Neural cell (in vitro differentiated cells): ENCODE data around the gene STK32A. TPM values are rescaled to one million over a fixed set of nuclear protein-coding genes. Genes with fewer than 3 reads are reported as not detected.

Source experiments
- H2AFZ ChIP-seq: fragments of 200-600, 300-800 bp; sonication (generic), shearing (Covaris generic); 2 replicates; pipeline ENCODE4 v1.6.0; 2014; ENCODE audit warnings: low read depth, mild to moderate bottlenecking, antibody characterized with exemption, low read length, moderate library complexity
- H3F3A ChIP-seq: fragments of 200-600 bp; shearing (Covaris generic); 2 replicates; pipeline ENCODE4 v1.6.1; 2016; ENCODE audit warnings: mild to moderate bottlenecking, moderate library complexity, mixed read lengths, antibody characterized with exemption, low read length; ENCODE audit not compliant: insufficient read depth, poor library complexity, severe bottlenecking
- H3K27ac ChIP-seq: fragments of 200-600, 300-800 bp; sonication (generic), shearing (Covaris generic); 2 replicates; pipeline ENCODE4 v1.5.1; 2014; ENCODE audit warnings: mild to moderate bottlenecking, low read length, moderate library complexity
- H3K27me3 ChIP-seq: fragments of 300-800, 200-600 bp; sonication (generic), shearing (Covaris generic); 2 replicates; pipeline ENCODE4 v1.6.0; 2014; ENCODE audit warnings: mild to moderate bottlenecking, low read depth, low read length, moderate library complexity; ENCODE audit not compliant: insufficient read depth
- H3K36me3 ChIP-seq: fragments of 300-800, 200-600 bp; sonication (generic), shearing (Covaris generic); 2 replicates; pipeline ENCODE4 v1.5.1; 2014; ENCODE audit warnings: mild to moderate bottlenecking, antibody characterized with exemption, low read length, moderate library complexity; ENCODE audit not compliant: insufficient read depth
- H3K4me2 ChIP-seq: fragments of 300-800, 200-600 bp; sonication (generic), shearing (Covaris generic); 2 replicates; pipeline ENCODE4 v1.6.0; 2014; ENCODE audit warnings: mild to moderate bottlenecking, low read length
- H3K4me3 ChIP-seq: fragments of 300-800, 200-600 bp; sonication (generic), shearing (Covaris generic); 2 replicates; pipeline ENCODE4 v1.5.1; 2014; ENCODE audit warnings: mild to moderate bottlenecking, low read length, moderate library complexity
- H3K79me2 ChIP-seq: fragments of 200-600 bp; shearing (Covaris generic); replicated peaks from 2 replicates; pipeline ENCODE4 v1.6.0; 2014; ENCODE audit warnings: mild to moderate bottlenecking, low read length, moderate library complexity; ENCODE audit not compliant: insufficient read depth
- H3K9ac ChIP-seq: fragments of 300-800, 200-600 bp; sonication (generic), shearing (Covaris generic); 2 replicates; pipeline ENCODE4 v1.6.1; 2016; ENCODE audit warnings: mild to moderate bottlenecking, low read length, mixed read lengths
- H3K9me2 ChIP-seq: fragments of 200-600 bp; shearing (Covaris generic); 2 replicates; pipeline ENCODE4 v1.6.1; 2016; ENCODE audit warnings: mild to moderate bottlenecking, low read length, mixed read lengths; ENCODE audit not compliant: insufficient read depth
- H3K9me3 ChIP-seq: fragments of 200-600, 300-800 bp; sonication (generic), shearing (Covaris generic); 2 replicates; pipeline ENCODE4 v1.6.1; 2016; ENCODE audit warnings: mild to moderate bottlenecking, mixed run types, low read length, moderate library complexity, mixed read lengths
- H4K20me1 ChIP-seq: fragments of 200-600 bp; shearing (Covaris generic); 2 replicates; pipeline ENCODE4 v1.6.1; 2016; ENCODE audit warnings: mild to moderate bottlenecking, mixed run types; ENCODE audit not compliant: insufficient read depth
- EP300 ChIP-seq: fragments of 450-650 bp; conservative IDR thresholded peaks from 2 replicates; pipeline ENCODE4 v1.6.1; 2014; ENCODE audit warnings: antibody characterized with exemption, mild to moderate bottlenecking, moderate library complexity; ENCODE audit not compliant: poor library complexity, severe bottlenecking
- EZH2 ChIP-seq: fragments of 200-600, 300-800 bp; shearing (Covaris generic), sonication (generic); IDR thresholded peaks from 2 replicates; pipeline ENCODE4 v1.6.1; 2014; ENCODE audit warnings: antibody characterized with exemption, low read length, borderline replicate concordance, mild to moderate bottlenecking; ENCODE audit not compliant: insufficient read depth, poor library complexity, severe bottlenecking
- MXI1 ChIP-seq: fragments of 450-650 bp; conservative IDR thresholded peaks from 2 replicates; pipeline ENCODE4 v1.6.1; 2014; ENCODE audit warnings: antibody characterized with exemption, mild to moderate bottlenecking; ENCODE audit not compliant: poor library complexity, severe bottlenecking
- POLR2AphosphoS5 ChIP-seq: IDR thresholded peaks from 2 replicates; pipeline ENCODE4 v1.6.1; 2012
- RAD21 ChIP-seq: fragments of 450-650 bp; conservative IDR thresholded peaks from 2 replicates; pipeline ENCODE4 v1.6.1; 2014; ENCODE audit warnings: antibody characterized with exemption, mild to moderate bottlenecking, moderate library complexity
- SMC3 ChIP-seq: fragments of 450-650 bp; conservative IDR thresholded peaks from 2 replicates; pipeline ENCODE4 v1.6.1; 2014; ENCODE audit warnings: antibody characterized with exemption, mild to moderate bottlenecking, moderate library complexity; ENCODE audit not compliant: poor library complexity
- TAF1 ChIP-seq: IDR thresholded peaks from 2 replicates; pipeline ENCODE4 v1.6.1; 2012; ENCODE audit warnings: low read depth
- polyA plus RNA-seq: library from polyadenylated mRNA; depleted of rRNA; stranded (reverse); fragments of >200 nt; gene quantifications from 2 replicates; pipeline ENCODE4 v1.2.3, GENCODE V29; 2014
- TF ChIP-seq, protein P1 (sequence below): fragments of 450-650 bp; IDR thresholded peaks from 2 replicates; pipeline ENCODE4 v1.5.1; 2014; ENCODE audit warnings: antibody characterized with exemption, mild to moderate bottlenecking, moderate library complexity; ENCODE audit not compliant: poor library complexity, severe bottlenecking
- TF ChIP-seq, protein P2 (sequence below): IDR thresholded peaks from 2 replicates; pipeline ENCODE4 v1.6.1; 2012; ENCODE audit warnings: borderline replicate concordance

STK32A gene
- polyA plus RNA-seq, 1 donor from 2014 or later = 23.1 TPM

DNA sequence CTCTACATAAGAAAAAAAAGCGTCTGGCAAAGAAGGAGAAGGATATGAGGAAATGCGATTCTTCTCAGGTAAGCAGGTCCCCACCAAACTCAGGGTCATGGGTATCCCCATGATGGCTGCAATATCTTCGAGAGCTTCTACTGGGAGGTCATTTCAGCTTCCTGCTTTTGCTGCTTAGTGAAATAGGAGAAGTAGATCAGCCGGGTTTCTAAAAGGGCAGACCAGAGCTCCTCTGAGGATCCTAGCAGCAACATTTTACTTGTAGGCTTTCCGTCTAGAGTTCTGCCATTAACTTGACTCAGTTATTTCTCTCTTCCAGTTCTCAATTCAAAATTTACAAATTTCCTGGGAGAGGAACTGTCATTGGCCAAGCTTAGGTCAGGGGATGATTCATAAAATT lies 140.3 kb downstream of the STK32A start:
- Histone ChIP-seq H3K9me3 (peaks cover 5% of the 10 kb centered on the region), H3K9ac (no peak overlapping the region), H3K27me3 (no peaks in the 10 kb centered on the region), H3K79me2 (no peaks in the 10 kb centered on the region), H4K20me1 (no peaks in the 10 kb centered on the region), H3K9me2 (no peaks in the 10 kb centered on the region), H3F3A (no peaks in the 10 kb centered on the region), H3K36me3 (no peaks in the 10 kb centered on the region), H3K4me3 (no peak overlapping the region), H3K27ac (no peak overlapping the region), H3K4me2 (no peak overlapping the region), H2AFZ (no peak overlapping the region)
- TF ChIP-seq, protein P1, sequence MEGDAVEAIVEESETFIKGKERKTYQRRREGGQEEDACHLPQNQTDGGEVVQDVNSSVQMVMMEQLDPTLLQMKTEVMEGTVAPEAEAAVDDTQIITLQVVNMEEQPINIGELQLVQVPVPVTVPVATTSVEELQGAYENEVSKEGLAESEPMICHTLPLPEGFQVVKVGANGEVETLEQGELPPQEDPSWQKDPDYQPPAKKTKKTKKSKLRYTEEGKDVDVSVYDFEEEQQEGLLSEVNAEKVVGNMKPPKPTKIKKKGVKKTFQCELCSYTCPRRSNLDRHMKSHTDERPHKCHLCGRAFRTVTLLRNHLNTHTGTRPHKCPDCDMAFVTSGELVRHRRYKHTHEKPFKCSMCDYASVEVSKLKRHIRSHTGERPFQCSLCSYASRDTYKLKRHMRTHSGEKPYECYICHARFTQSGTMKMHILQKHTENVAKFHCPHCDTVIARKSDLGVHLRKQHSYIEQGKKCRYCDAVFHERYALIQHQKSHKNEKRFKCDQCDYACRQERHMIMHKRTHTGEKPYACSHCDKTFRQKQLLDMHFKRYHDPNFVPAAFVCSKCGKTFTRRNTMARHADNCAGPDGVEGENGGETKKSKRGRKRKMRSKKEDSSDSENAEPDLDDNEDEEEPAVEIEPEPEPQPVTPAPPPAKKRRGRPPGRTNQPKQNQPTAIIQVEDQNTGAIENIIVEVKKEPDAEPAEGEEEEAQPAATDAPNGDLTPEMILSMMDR = no peak
- TF ChIP-seq TAF1 (no peak), POLR2AphosphoS5 (no peak), RAD21 (no peak), MXI1 (no peak), EZH2 (no peak), EP300 (no peak)
- TF ChIP-seq, protein P2, sequence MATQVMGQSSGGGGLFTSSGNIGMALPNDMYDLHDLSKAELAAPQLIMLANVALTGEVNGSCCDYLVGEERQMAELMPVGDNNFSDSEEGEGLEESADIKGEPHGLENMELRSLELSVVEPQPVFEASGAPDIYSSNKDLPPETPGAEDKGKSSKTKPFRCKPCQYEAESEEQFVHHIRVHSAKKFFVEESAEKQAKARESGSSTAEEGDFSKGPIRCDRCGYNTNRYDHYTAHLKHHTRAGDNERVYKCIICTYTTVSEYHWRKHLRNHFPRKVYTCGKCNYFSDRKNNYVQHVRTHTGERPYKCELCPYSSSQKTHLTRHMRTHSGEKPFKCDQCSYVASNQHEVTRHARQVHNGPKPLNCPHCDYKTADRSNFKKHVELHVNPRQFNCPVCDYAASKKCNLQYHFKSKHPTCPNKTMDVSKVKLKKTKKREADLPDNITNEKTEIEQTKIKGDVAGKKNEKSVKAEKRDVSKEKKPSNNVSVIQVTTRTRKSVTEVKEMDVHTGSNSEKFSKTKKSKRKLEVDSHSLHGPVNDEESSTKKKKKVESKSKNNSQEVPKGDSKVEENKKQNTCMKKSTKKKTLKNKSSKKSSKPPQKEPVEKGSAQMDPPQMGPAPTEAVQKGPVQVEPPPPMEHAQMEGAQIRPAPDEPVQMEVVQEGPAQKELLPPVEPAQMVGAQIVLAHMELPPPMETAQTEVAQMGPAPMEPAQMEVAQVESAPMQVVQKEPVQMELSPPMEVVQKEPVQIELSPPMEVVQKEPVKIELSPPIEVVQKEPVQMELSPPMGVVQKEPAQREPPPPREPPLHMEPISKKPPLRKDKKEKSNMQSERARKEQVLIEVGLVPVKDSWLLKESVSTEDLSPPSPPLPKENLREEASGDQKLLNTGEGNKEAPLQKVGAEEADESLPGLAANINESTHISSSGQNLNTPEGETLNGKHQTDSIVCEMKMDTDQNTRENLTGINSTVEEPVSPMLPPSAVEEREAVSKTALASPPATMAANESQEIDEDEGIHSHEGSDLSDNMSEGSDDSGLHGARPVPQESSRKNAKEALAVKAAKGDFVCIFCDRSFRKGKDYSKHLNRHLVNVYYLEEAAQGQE = no peak

DNA sequence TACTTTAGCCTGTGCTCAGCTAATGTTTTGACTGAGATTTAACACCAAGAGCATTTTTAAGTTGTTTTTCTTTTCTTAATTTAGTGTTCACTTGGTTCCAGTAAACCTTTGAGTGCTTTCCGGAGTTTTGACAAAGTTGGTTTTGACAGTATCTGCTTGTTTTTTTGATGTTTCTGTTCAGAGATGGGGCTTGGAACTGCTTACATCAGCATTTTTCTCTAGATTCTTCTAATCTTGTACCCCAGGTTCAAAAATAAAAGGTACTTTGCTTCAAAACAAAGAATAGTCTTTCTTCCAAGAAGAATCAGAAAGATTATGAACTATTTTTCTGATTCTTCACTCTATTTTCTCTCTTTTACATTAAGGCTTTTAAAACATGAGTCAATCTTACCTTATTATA lies 142.9 kb downstream of the STK32A start:
- Histone ChIP-seq H4K20me1 (no peaks in the 10 kb centered on the region), H2AFZ (no peak overlapping the region), H3K4me2 (no peak overlapping the region), H3K27me3 (no peaks in the 10 kb centered on the region), H3K9ac (no peak overlapping the region), H3K4me3 (no peak overlapping the region), H3K9me2 (no peaks in the 10 kb centered on the region), H3K27ac (no peak overlapping the region), H3K9me3 (peaks cover 5% of the 10 kb centered on the region), H3K36me3 (no peaks in the 10 kb centered on the region), H3K79me2 (no peaks in the 10 kb centered on the region), H3F3A (no peaks in the 10 kb centered on the region)
- no peak for TF ChIP-seq EZH2
- TF ChIP-seq, protein P1 = no peak
- TF ChIP-seq MXI1 = no peak
- no peak for TF ChIP-seq TAF1
- no peak for TF ChIP-seq SMC3
- TF ChIP-seq POLR2AphosphoS5 = no peak
- TF ChIP-seq EP300 = no peak
- no peak for TF ChIP-seq RAD21
- TF ChIP-seq, protein P2 = no peak
